ENCODE results near the gene ADGRG7.
"Not testable (repeated sequence)": the region's sequence is repeated elsewhere in the genome, so short reads cannot be mapped to it uniquely, and the experiment has no call there.

The ADGRG7 gene, protein sequence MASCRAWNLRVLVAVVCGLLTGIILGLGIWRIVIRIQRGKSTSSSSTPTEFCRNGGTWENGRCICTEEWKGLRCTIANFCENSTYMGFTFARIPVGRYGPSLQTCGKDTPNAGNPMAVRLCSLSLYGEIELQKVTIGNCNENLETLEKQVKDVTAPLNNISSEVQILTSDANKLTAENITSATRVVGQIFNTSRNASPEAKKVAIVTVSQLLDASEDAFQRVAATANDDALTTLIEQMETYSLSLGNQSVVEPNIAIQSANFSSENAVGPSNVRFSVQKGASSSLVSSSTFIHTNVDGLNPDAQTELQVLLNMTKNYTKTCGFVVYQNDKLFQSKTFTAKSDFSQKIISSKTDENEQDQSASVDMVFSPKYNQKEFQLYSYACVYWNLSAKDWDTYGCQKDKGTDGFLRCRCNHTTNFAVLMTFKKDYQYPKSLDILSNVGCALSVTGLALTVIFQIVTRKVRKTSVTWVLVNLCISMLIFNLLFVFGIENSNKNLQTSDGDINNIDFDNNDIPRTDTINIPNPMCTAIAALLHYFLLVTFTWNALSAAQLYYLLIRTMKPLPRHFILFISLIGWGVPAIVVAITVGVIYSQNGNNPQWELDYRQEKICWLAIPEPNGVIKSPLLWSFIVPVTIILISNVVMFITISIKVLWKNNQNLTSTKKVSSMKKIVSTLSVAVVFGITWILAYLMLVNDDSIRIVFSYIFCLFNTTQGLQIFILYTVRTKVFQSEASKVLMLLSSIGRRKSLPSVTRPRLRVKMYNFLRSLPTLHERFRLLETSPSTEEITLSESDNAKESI
- total RNA-seq = 0 to 0.13 (median 0) reads per million in 18 experiments

- DNase-seq = no peak
Measured at GRCh38 chr3:100609305-100609704, at the start of gene ADGRG7. Gene ADGRG7 (plus strand): TSS chr3:100609601. CDS start chr3:100609857, 256 bp downstream.

- DNase-seq = no peak
Measured at GRCh38 chr3:100560426-100560825, 49.0 kb upstream of the ADGRG7 start.

- DNase-seq = peak; percentile 37 to 73
Measured at GRCh38 chr3:100561459-100562158, 47.8 kb upstream of the ADGRG7 start.

DNA sequence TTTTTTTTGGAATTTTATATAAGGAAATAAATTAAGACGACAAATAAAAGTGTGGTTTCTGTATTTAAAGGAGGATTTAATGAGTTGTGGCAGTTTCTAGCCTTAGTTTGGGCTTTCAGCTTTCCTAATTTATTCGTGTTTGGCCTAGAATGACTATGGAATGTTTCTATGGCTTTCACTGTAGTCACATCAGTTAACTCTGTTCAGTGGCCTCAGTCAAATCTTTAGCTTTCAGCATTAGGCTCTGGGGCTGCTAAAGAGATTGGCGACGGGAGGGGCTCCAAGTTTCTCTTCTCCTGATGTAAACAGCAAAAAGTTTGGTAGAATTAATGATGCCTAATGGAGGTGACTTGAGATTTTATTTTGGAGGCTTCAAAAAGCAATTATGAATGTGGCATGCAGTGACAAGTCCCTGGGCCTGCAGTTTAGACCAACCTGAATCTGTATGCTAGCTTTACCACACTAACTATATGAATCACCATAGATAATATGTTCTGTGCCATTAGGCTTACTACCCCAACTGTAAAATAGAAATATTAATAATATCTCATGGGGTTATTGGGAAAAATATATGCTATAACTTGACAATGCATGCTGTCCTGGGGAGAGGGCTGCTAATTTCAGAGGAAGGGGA is 47.1 kb upstream of the ADGRG7 start:
- DNase-seq = no peak

GRCh38 chr3:100563228-100563627 is 46.2 kb upstream of the ADGRG7 start:
- no peak for DNase-seq

DNA sequence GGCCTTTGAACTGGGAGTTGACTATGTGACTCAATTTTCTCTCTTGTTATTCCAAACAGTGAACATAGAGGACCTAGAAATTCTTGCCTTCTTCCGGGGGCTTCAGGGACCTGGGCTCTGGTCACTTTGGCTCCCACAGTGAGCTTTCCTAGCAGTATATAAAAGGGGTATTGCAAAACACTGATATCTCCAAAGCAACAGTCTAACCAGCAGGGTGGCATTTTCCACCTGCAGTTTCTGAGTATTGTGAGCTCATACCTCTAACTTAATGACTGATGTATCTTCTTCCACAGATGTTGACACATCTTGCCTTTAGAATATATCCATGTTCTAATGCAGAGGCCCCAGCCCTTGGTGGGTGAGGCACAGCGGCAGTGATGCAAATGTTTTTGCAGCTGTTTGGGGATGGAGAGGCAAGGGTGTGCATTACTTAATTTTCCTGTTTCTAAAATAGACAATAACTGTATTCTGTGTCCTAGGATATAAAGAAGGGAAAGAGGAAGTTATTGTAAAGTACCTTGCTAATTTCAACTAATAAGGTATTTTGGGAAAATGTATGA is 45.7 kb upstream of the ADGRG7 start:
- no peak for DNase-seq

- DNase-seq = no peak
Measured at GRCh38 chr3:100570811-100571210, 38.6 kb upstream of the ADGRG7 start.

DNA sequence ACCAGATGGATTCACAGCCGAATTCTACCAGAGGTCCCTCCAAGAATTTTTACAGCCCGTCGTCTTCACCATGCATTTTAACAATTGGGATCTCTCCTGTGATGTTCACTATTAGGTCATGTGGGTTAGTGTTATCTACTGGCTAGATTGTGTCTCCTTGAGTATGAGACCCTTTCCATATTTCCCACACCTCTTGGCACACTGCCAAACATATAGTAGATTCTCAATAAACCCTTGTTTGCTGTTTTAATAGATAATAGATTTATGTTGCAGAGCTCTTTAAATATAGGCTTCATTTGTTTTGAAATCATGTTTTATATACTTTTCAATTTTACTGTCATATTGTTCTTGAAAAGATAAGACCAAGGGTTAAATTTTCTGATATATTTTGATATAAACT is 34.9 kb upstream of the ADGRG7 start:
- DNase-seq = no peak

DNA sequence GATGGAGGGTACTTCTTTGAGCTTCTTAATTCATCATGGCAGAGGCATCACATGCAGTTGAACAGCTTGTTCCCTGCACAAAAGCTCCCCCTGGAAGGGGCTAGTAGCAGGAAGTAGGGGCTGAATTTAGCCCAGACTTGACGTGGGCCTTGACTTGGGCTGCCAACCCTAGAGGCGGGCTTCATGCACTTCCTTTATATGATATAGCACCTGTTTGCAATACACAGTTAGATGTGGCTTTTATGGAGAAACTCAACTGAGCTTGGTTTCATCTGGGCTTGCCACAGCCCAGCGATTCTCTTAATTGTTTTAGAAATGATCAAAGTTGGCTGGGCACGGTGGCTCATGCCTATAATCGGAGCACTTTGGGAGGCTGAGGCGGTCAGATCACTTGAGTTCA is 33.7 kb upstream of the ADGRG7 start:
- no peak for DNase-seq

DNA sequence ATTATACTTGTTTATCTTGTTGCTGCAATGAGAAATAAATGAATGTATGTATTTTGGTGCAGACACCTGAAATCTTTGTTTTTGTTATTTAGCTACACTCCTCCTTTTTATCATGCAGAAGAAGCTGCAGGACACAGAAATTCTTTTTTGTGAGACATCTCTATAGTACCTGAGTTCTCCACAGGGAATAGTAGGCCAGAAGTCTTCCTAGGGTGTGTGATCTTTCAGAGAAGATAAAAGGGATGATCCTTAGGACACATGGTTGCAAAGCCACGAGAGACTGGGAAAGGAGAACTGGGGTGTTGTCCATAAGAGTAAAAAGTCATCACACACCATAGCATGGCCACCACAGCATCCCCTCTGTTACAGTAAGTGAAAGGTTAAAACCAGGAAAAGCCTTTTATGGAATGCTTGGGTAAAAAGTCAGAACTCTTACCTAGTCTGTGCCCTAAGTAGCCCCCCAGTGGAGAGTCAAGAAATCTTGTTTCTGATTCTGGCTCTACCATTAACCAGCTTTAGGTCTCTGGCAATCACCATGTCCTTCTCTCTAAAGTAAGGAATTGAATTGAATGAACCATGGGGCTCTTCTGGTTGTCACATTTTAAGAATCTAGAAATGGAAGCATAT is 31.9 kb upstream of the ADGRG7 start:
- no peak for DNase-seq

- DNase-seq = no peak
Measured at GRCh38 chr3:100578646-100579045, 30.8 kb upstream of the ADGRG7 start.

- DNase-seq = no peak
Measured at GRCh38 chr3:100580147-100580546, 29.3 kb upstream of the ADGRG7 start.

DNA sequence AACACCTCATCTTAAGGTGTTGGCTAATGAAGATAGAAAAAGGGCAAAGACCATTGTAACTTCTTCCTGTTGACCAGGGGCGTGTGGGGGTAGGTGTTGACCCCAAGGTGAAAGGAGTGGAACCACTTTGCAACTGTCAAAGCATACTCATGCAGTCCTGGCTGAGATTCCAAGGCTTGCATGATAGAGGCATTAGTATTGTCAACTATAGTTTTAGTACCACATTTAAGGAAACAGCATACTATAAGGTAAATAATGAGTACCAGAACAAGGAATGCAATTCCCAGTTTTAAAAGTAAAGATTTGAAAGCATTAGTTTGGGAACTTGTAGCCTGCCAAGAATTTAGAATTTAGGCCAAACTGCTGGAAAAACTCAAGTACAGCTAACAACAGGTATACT is 27.8 kb upstream of the ADGRG7 start:
- no peak for DNase-seq

GRCh38 chr3:100582157-100582556 is 27.2 kb upstream of the ADGRG7 start:
- DNase-seq = not testable (repeated sequence)

DNA sequence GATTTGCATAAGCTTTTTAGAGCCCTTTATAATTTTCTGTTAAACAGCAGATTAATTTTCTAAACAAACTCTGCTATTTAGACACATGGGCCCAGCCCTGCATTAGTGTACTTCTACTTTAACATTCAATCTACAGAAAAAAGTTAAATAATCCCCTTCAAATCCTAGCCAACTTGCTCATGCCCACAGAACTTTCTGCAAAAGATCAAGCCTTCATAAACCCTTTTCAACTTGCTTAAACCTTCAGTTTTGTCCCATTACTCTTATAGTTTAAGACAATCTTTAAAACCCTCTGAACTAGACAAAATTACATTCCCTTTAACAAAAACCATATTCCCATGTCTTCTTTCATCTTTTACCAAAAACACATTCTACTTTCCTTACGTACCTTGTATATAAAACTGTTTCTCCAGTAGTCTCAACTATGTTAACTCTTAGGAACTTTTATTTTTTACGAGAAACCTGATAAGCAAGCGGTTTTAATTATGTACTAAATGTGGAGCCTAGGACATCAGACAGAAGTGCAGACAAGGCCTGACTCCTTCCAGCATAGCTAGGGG is 25.2 kb upstream of the ADGRG7 start:
- DNase-seq = no peak

DNA sequence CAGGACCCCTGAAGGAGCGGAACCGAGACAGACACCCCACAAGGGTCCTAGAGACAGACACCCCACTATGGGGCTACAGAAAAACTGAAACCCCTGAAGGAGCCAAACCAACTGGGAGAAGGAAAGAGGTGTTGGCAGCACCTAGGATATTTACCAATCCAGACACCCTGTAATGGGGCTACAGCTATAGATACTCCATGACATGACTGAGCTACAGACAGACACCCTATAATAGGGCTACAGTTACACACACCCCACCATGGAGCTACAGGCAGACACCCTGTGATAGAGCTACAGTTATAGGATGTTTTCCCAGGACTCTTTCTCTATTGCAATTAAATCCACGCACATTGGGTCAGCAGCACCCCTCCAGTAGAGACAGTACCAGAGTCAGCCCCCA is 22.6 kb upstream of the ADGRG7 start:
- DNase-seq = no peak

DNA sequence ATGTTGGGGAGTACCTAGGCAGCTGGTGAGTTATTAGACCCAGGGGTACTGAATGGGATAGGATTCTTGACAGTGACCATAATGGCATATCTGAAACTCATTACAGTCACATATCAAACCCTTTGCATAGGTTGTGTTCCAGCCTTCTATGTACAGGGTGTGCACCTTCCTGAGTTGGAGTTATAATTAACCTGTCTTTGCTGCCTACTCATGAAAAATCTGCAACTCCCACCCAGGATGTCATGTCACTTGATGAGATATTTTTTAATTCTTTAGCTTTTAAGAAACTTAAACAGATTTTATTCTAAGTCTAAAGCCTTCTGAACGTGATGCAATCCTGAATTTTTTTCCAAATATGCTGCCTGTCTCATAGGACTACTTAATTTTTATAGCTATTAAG is 21.1 kb upstream of the ADGRG7 start:
- DNase-seq = no peak

- peak; percentile 74 for DNase-seq
Measured at GRCh38 chr3:100590114-100590839, 19.1 kb upstream of the ADGRG7 start.

- DNase-seq = no peak
Measured at GRCh38 chr3:100590840-100591147, 18.6 kb upstream of the ADGRG7 start.

- DNase-seq = no peak
Measured at GRCh38 chr3:100591411-100591810, 18.0 kb upstream of the ADGRG7 start.
